HG03571 (cell line): ENCODE results near the gene HINT3.
"Not testable (repeated sequence)": the region's sequence is repeated elsewhere in the genome, so short reads cannot be mapped to it uniquely, and the experiment has no call there.

Source experiments
- ATAC-seq: cut with Tn5 transposase; IDR thresholded peaks from one replicate; pipeline ENCODE4 v1.9.1; 2021; ENCODE audit not compliant: unreplicated experiment

Gene HINT3

DNA sequence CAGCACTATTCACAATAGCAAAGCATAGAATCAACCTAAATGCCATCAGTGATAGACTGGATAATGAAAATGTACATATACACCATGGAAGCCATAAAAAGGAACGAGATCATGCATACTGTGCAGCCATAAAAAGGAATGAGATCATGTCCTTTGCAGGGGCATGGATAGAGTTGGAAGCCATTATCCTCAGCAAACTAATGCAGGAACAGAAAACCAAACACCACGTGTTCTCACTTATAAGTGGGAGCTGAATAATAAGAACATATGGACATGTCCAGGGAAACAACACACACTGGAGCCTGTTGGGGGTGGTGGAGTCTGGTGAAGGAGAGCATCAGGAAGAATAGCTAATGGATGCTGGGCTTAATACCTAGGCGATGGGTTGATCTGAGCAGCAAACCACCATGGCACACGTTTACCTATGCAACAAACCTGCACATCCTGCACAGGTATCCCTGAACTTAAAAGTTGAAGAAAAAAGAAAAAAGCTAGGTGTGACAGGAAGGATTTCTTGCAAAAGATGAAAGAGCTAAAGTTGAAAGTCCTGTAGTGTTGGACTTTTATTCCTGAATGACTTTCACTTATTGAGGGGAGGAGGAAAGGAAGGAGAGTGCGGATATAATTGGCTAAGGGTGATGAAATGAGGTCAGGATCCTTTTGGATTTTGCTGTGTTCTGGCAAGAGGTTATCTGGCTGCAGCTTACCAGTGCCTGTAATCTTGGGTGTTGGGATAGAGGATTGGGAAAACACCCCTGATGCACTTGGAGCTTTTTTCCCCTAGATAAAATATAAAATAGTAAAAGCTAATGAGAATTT, 38.3 kb downstream of the HINT3 start:
- no peak for ATAC-seq

DNA sequence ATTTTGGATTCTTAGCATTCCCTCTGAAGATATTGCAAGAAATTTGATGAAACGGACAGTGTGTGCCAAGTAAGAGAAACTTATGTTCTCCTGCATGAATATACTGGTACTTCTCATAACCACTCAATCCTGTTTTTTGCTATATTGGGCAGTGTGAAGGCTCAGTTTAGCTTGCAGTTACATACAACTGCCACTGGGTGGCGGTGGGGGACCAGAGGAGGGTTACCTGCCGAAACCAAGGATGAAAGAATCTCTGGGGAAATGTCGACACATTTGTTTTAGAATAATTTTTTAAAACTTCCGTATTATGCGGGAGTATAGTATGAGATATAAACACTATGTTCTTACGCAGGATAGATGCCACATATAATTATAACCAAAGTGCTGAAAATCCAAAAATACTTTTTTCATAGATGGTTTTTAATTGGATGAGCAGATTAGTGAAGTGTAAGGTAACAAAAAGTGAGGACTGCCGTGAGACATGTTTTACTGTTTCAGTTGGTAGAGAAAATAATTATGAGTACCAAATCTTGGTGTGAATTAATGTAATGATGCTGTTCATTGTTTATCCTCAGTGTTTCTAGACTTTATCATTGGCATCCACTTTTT, 39.5 kb downstream of the HINT3 start:
- peak; percentile 94 for ATAC-seq

DNA sequence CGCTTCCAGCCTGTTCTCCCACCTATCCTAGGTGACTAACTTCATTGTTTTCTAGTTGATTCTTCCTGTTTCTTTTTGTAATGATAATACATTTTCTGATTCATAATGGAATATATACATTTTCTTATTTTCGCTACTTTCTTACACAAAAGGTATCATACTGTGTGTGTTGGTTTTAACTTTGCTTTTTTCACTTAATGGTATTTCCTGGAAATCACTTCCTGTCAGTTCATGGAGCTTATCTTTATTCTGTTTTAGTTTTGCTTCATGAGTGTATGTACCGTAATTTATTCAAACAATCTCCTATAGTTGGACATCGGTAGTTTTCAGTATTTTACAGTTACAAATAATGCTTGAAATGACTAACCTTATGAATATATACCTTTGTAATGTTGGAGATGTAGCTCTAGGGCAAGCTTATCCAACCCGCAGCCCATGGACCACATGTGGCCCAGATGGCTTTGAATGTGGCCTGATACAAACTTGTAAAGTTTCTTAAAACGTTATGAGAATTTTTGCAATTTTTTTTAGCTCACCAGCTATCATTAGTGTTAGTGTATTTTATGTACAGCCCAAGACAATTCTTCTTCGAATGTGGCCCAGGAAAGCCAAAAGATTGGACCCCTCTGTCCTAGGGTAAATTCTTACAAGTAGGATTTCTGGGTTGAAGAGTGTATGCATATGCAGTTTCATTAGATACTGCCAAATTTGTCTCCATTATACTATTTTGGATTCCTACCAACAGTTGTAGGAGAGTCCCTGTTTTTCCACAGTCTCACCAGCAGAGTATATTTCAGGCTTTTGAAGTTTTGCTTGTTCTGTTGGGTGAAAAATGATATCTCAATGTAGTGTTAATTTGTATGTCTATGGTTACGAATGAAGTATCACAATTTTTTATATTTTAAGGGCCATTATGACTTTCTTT, 46.4 kb downstream of the HINT3 start:
- no peak for ATAC-seq

DNA sequence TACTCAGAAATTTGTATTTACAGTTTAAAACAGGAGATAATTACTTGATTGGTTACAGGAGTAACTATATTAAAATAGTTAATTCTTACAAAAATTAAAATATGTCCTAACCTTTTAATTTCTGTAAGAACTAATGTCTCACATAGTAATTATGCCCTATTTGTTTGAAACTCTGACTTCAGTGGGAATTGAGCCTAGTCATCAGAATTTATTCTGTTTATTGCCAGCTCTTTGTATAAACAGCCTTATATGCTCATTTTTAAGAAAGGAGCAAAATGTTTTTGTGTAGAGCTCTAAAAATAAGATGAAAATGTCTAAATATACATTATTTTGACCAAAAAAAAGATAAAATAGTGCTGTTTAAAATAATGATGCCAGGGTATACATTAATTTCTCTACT, 51.2 kb downstream of the HINT3 start:
- no peak for ATAC-seq

DNA sequence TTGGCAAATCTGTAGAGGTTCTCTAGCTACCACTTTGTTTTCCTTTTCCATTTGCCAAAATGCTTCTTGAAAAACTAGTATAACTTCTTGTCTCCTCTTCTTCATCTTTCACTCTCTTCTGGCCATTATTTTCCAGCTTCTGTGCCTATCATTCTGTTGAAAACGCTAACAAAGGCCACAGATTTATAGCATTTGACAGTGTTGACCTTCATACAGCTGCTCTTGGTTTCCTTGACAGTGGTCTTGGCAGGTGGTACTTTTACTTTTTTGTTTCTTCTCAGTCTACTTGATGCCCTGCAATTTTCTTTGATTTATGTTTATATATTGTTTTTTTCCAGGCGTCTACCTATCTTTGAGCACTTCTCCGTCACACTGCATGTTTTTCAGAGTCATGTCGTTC, 53.5 kb downstream of the HINT3 start:
- ATAC-seq = no peak

DNA sequence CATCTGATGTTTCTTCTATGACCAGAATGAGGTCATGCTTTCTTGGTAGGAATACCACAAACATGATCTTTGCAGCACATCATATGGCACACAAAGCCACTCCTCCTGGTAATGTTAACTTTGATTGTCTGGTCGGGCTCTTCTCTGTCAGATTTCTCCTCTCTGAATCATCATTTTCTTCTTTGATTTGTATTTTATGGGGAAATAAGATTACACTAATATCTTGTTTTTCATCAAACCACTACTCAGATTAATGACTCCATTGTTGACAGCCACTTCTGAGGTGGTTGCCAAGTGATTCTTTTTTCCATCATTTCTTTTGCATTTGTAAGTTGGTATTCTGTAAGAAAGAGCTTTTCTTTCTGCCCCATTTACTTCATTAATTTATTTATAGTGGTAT, 59.3 kb downstream of the HINT3 start:
- ATAC-seq = no peak

DNA sequence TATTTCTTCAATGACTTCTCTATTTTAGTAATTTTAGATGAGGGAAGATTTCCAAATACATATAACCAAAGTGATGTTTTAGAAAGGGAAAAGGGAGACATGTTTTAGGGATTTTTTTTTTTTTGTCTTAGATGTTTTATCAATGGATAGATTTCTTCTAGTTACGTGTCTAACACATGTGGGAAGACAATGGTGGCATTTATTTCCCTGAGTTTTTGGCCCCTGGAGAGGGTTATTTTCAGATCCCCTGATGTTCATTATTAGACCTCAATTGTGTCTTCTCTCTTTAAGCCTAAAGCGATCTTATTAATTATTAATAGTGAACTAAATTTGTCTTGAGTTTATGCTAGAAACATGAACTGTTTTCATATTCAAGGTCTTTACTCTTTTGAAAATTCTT, 60.0 kb downstream of the HINT3 start:
- no peak for ATAC-seq

DNA sequence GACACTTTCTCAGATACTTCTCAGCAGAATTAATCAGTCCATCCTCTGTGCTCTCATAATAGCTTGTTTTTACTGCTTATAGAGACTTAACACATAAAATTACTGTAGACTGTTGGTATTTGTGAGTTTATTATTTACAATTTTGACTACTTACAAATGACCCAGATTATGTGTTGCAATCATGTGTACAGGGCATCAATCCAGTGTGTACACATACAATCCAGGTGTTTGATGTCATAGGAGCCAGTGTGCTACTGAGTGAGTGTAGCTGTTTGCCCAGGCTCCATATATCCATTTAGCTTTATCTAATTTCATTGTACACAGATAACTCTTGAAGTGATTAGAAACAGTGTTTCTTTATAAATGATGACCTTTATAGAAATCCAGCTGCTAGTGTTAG, 61.1 kb downstream of the HINT3 start:
- ATAC-seq = no peak

DNA sequence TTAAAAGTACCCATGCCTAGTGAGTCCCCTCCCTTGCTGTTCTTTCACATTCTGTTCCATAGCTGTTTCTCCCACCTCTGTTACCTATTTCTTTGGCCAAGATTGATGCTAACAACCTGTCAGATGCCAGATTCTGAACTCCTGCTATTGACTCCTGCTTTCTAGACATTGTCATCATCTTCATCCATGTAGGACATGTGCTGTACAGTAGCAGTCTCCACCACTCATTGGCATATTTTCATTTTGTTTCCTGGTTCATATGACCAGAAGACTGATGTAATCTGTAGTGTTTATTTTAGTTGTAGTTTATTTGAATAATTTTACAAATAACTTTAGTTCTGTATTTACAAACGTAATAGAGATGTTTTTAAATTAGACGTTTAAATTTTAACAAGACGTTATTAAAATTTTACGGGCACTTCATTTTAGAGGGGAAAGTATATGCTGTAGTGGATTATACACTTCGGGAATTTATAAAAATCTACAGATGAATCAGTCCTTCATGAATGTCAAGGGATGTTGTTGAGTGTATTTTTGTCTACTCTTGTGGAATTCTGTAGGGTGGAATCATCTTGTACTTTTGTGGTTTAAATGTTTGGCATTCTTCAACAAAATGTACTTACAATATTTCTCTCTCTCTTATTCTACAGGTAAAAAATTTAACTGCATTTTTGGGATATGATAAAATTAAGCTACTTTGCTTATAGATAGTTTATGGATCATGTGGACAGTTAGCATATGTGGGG, 63.9 kb downstream of the HINT3 start:
- ATAC-seq = no peak

DNA sequence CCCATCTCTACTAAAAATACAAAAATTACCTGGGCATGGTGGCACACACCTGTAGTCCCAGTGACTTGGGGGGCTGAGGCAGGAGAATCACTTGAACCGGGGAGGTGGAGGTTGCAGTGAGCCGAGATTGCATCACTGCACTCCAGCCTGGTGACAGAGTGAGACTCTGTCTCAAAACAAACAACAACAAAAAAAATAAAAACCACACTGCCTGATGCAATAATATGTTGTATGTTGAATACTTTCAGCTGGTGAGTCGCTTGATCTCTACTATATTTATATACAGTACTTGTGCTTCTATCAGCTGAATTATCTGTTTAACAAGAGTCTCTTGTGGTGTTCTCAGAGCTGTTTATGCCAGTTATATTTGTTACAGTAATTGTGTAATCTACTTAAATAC, 66.9 kb downstream of the HINT3 start:
- ATAC-seq = not testable (repeated sequence)

DNA sequence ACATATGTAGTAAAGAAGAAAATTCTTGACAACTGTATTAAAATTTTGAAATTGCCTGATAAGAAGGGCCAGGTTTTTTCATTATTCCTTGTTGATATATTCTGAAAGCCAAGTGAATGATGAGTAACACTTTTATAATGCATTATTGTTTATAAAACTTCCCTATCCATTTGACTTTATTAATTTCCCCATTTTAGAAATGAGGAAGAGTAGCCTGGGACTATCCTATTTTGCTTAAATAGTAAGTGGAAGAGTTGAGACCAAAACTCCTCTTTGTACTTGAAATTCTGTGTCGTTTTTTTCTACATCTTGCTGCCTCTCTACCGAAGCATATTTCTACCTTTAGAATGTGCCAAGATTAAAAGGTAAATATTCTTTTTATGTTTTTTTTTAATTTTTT, 69.4 kb downstream of the HINT3 start:
- ATAC-seq = no peak

DNA sequence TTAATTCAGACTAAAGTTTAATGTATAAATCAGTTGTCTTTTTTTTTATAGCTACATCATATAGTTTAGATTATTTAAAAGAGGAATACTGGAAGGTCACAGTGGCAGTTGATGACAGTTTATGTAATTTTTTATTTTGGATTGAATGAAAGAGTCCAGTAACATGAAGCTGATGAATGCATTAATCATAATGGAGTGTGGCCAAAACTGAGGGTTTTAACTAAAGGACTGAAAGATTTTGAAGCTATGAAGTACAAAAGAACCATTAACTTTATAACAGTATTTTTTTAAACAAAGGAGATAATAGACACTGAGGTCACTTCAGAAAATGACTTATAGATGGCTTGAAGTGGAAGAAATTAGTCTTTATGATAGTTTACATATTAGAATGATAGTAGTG, 71.0 kb downstream of the HINT3 start:
- ATAC-seq = no peak
